OCI-LY7 (cell line): ENCODE measurements around the gene COX4I1.

ENCODE experiments used
- EZH2phosphoT487 ChIP-seq: fragments of 200-600 bp; sonication (generic); IDR thresholded peaks from 2 replicates; pipeline ENCODE4 v1.6.1; 2018; ENCODE audit warnings: low read depth, borderline replicate concordance, mild to moderate bottlenecking, mixed run types, antibody characterized with exemption, low read length, moderate library complexity, mixed read lengths
- TF ChIP-seq, protein P1 (sequence below): fragments of 200-600 bp; sonication (generic); conservative IDR thresholded peaks from 2 replicates; pipeline ENCODE4 v1.5.1; 2014; ENCODE audit warnings: mild to moderate bottlenecking, antibody characterized with exemption, low read length, moderate library complexity, mixed read lengths

GRCh38 chr16:85759631-85760419 is 39.7 kb upstream of the COX4I1 start:
- TF ChIP-seq, protein P1, sequence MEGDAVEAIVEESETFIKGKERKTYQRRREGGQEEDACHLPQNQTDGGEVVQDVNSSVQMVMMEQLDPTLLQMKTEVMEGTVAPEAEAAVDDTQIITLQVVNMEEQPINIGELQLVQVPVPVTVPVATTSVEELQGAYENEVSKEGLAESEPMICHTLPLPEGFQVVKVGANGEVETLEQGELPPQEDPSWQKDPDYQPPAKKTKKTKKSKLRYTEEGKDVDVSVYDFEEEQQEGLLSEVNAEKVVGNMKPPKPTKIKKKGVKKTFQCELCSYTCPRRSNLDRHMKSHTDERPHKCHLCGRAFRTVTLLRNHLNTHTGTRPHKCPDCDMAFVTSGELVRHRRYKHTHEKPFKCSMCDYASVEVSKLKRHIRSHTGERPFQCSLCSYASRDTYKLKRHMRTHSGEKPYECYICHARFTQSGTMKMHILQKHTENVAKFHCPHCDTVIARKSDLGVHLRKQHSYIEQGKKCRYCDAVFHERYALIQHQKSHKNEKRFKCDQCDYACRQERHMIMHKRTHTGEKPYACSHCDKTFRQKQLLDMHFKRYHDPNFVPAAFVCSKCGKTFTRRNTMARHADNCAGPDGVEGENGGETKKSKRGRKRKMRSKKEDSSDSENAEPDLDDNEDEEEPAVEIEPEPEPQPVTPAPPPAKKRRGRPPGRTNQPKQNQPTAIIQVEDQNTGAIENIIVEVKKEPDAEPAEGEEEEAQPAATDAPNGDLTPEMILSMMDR, result peak; percentile 87
- no peak for TF ChIP-seq EZH2phosphoT487
